ENCODE measurements around the gene GLOD5.

GLOD5 gene

GRCh38 chrX:48779399-48779798 is 17.9 kb downstream of the GLOD5 start:
- DNase-seq (ENCODE audit: low spot score in 2 of 2): no peak
- Mint-ChIP-seq H3K4me3 (no peak overlapping the region), H3K4me1 (no peaks in the 10 kb centered on the region), H3K9me3 (no peaks in the 10 kb centered on the region), H3K36me3 (no peaks in the 10 kb centered on the region), H3K27ac (no peak overlapping the region), H3K27me3 (peaks cover 10% of the 10 kb centered on the region)
- ATAC-seq (ENCODE audit: low read depth): no peak

- H3K4me1 Mint-ChIP-seq: no peaks in the 10 kb centered on the region
- no peak overlapping the region for H3K27ac Mint-ChIP-seq
- H3K9me3 Mint-ChIP-seq: no peaks in the 10 kb centered on the region
- H3K27me3 Mint-ChIP-seq: peaks cover 12% of the 10 kb centered on the region
- no peak overlapping the region for H3K4me3 Mint-ChIP-seq
- H3K36me3 Mint-ChIP-seq: no peaks in the 10 kb centered on the region
- DNase-seq (ENCODE audit: low spot score in 2 of 2): no peak
- ATAC-seq (ENCODE audit: low read depth): no peak
These were observed 20.2 kb downstream of the GLOD5 start for GRCh38 chrX:48781705-48782104.

- DNase-seq (ENCODE audit: low spot score in 2 of 2) (no peak), ATAC-seq (ENCODE audit: low read depth) (no peak)
- Mint-ChIP-seq H3K27ac (no peak overlapping the region), H3K4me1 (no peaks in the 10 kb centered on the region), H3K27me3 (peaks cover 14% of the 10 kb centered on the region), H3K36me3 (no peaks in the 10 kb centered on the region), H3K9me3 (no peaks in the 10 kb centered on the region), H3K4me3 (no peak overlapping the region)
These were observed 20.7 kb downstream of the GLOD5 start for GRCh38 chrX:48782216-48782615.

GRCh38 chrX:48782795-48783194 is 21.2 kb downstream of the GLOD5 start:
- Mint-ChIP-seq H3K27me3 (peaks cover 16% of the 10 kb centered on the region), H3K27ac (no peak overlapping the region), H3K4me1 (no peaks in the 10 kb centered on the region), H3K9me3 (no peaks in the 10 kb centered on the region), H3K4me3 (no peak overlapping the region), H3K36me3 (no peaks in the 10 kb centered on the region)
- ATAC-seq (ENCODE audit: low read depth): no peak
- no peak for DNase-seq (ENCODE audit: low spot score in 2 of 2)

- no peaks in the 10 kb centered on the region for H3K9me3 Mint-ChIP-seq
- peaks cover 3% of the 10 kb centered on the region for H3K4me1 Mint-ChIP-seq
- ATAC-seq (ENCODE audit: low read depth) (no peak), DNase-seq (ENCODE audit: low spot score in 2 of 2) (no peak)
- H3K27ac Mint-ChIP-seq: no peak overlapping the region
- peaks cover 22% of the 10 kb centered on the region for H3K27me3 Mint-ChIP-seq
- no peaks in the 10 kb centered on the region for H3K36me3 Mint-ChIP-seq
- no peak overlapping the region for H3K4me3 Mint-ChIP-seq
These were observed 23.2 kb downstream of the GLOD5 start for GRCh38 chrX:48784726-48785125.

- Mint-ChIP-seq H3K4me3 (no peak overlapping the region), H3K27me3 (peaks cover 25% of the 10 kb centered on the region), H3K4me1 (peaks cover 5% of the 10 kb centered on the region), H3K36me3 (no peaks in the 10 kb centered on the region), H3K9me3 (no peaks in the 10 kb centered on the region), H3K27ac (no peak overlapping the region)
- DNase-seq (ENCODE audit: low spot score in 2 of 2) (no peak), ATAC-seq (ENCODE audit: low read depth) (no peak)
These were observed 23.6 kb downstream of the GLOD5 start for GRCh38 chrX:48785186-48785539.

- Mint-ChIP-seq H3K4me3 (no peak overlapping the region), H3K9me3 (no peaks in the 10 kb centered on the region), H3K27ac (no peak overlapping the region), H3K4me1 (peaks cover 5% of the 10 kb centered on the region), H3K27me3 (peaks cover 26% of the 10 kb centered on the region), H3K36me3 (no peaks in the 10 kb centered on the region)
- ATAC-seq (ENCODE audit: low read depth) (no peak), DNase-seq (ENCODE audit: low spot score in 2 of 2) (no peak)
These were observed 24.1 kb downstream of the GLOD5 start for GRCh38 chrX:48785540-48786214.

GRCh38 chrX:48786341-48786800 is 24.8 kb downstream of the GLOD5 start, which contains the start of gene GATA1:
Gene GATA1 (plus strand): TSS chrX:48786590. CDS start chrX:48791110, 4,520 bp downstream.
- Mint-ChIP-seq H3K27me3 (peaks cover 26% of the 10 kb centered on the region), H3K36me3 (no peaks in the 10 kb centered on the region), H3K4me3 (no peak within 1 kb of the TSS), H3K4me1 (peaks cover 5% of the 10 kb centered on the region), H3K9me3 (no peaks in the 10 kb centered on the region), H3K27ac (no peak within 1 kb of the TSS)
- DNase-seq (ENCODE audit: low spot score in 2 of 2) (no peak), ATAC-seq (ENCODE audit: low read depth) (no peak)

- DNase-seq (ENCODE audit: low spot score in 2 of 2): no peak
- peaks cover 5% of the 10 kb centered on the region for H3K4me1 Mint-ChIP-seq
- no peaks in the 10 kb centered on the region for H3K36me3 Mint-ChIP-seq
- peaks cover 26% of the 10 kb centered on the region for H3K27me3 Mint-ChIP-seq
- no peak overlapping the region for H3K27ac Mint-ChIP-seq
- ATAC-seq (ENCODE audit: low read depth): no peak
- H3K4me3 Mint-ChIP-seq: no peak overlapping the region
- no peaks in the 10 kb centered on the region for H3K9me3 Mint-ChIP-seq
These were observed 25.4 kb downstream of the GLOD5 start for GRCh38 chrX:48786825-48787504.

GRCh38 chrX:48787505-48788443 is 26.2 kb downstream of the GLOD5 start:
- no peaks in the 10 kb centered on the region for H3K9me3 Mint-ChIP-seq
- no peaks in the 10 kb centered on the region for H3K36me3 Mint-ChIP-seq
- H3K4me3 Mint-ChIP-seq: no peak overlapping the region
- DNase-seq (ENCODE audit: low spot score in 2 of 2) (no peak), ATAC-seq (ENCODE audit: low read depth) (no peak)
- H3K27me3 Mint-ChIP-seq: peaks cover 26% of the 10 kb centered on the region
- H3K4me1 Mint-ChIP-seq: peaks cover 5% of the 10 kb centered on the region
- no peak overlapping the region for H3K27ac Mint-ChIP-seq

- H3K9me3 Mint-ChIP-seq: no peaks in the 10 kb centered on the region
- no peaks in the 10 kb centered on the region for H3K36me3 Mint-ChIP-seq
- H3K27me3 Mint-ChIP-seq: peaks cover 26% of the 10 kb centered on the region
- peaks cover 5% of the 10 kb centered on the region for H3K4me1 Mint-ChIP-seq
- DNase-seq (ENCODE audit: low spot score in 2 of 2): no peak
- ATAC-seq (ENCODE audit: low read depth): no peak
- no peak overlapping the region for H3K4me3 Mint-ChIP-seq
- no peak overlapping the region for H3K27ac Mint-ChIP-seq
These were observed 28.0 kb downstream of the GLOD5 start for GRCh38 chrX:48789366-48790220.

- H3K9me3 Mint-ChIP-seq: no peaks in the 10 kb centered on the region
- no peaks in the 10 kb centered on the region for H3K36me3 Mint-ChIP-seq
- peaks cover 24% of the 10 kb centered on the region for H3K27me3 Mint-ChIP-seq
- DNase-seq (ENCODE audit: low spot score in 2 of 2) (no peak), ATAC-seq (ENCODE audit: low read depth) (no peak)
- no peak overlapping the region for H3K27ac Mint-ChIP-seq
- no peak overlapping the region for H3K4me3 Mint-ChIP-seq
- peaks cover 5% of the 10 kb centered on the region for H3K4me1 Mint-ChIP-seq
These were observed 28.9 kb downstream of the GLOD5 start for GRCh38 chrX:48790477-48790876.

- Mint-ChIP-seq H3K36me3 (no peaks in the 10 kb centered on the region), H3K4me1 (peaks cover 5% of the 10 kb centered on the region), H3K27ac (no peak overlapping the region), H3K9me3 (no peaks in the 10 kb centered on the region), H3K27me3 (peaks cover 21% of the 10 kb centered on the region), H3K4me3 (no peak overlapping the region)
- no peak for DNase-seq (ENCODE audit: low spot score in 2 of 2)
- ATAC-seq (ENCODE audit: low read depth): no peak
These were observed 29.7 kb downstream of the GLOD5 start for GRCh38 chrX:48791063-48791820.

All from memory B cell (primary cell).